ENCODE results near the gene FBXW12.

FBXW12 gene

GRCh38 chr3:48409291-48410201 is 37.5 kb downstream of the FBXW12 start:
- DNase-seq: no peak

- DNase-seq: no peak
These were observed 38.4 kb downstream of the FBXW12 start for GRCh38 chr3:48410205-48411040.

DNA sequence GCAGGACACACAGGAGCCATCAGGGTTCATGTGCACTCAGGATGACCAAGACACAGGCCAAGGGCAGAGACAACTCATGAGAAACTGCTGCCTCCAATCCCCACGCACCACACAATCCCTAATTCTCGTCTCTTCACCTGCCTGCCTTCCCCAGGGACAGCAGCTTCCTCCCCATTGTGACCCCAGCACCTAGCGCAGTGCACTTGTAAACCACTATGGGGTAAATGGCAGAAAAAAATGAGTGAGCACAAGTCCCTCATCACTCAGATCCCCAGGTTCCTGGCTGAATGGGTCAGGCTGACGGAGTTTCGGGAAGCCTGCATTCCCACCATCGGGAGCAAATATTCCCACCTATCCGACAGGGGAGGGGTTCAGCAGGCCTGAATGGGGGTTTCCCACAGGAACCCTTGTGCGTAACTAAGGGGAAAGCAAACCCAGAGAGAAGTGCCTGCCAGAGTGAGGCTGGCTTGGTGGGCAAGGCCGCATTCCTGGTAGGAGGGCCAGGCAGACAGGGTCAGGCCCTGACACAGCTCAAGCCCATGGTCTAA is 39.1 kb downstream of the FBXW12 start:
- no peak for DNase-seq

GRCh38 chr3:48411606-48412374 is 39.8 kb downstream of the FBXW12 start:
- no peak for DNase-seq

DNA sequence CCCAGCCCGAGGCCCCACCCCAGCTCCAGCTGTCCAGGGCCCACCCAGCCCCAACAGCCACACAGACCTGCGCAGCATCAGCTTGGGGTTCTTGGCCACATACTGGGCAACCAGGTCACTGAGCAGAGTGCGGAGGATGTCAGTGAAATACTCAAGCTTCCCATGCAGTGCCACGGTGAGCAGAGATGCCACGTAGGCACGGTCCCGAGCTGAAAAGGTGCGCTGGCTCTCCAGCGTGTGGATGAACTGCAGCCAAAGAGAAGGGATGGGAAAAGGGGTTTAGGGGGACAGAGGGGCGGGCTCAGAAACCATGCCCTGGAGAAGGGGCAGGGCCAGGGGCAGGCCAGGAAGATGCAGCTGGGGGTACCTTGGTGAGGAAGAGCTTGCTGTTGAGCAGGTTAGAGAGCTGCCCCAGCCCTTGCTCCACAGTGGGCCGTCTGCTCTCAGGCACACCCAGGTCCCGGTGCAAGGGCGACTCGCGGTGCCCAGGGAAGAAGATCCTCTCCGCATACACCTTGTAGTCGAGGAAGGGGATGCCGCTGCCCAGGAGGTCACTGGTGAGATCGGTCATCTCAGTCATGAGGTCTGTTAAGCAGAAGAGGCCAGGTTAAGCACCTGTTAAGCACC is 40.5 kb downstream of the FBXW12 start:
- DNase-seq: no peak

DNA sequence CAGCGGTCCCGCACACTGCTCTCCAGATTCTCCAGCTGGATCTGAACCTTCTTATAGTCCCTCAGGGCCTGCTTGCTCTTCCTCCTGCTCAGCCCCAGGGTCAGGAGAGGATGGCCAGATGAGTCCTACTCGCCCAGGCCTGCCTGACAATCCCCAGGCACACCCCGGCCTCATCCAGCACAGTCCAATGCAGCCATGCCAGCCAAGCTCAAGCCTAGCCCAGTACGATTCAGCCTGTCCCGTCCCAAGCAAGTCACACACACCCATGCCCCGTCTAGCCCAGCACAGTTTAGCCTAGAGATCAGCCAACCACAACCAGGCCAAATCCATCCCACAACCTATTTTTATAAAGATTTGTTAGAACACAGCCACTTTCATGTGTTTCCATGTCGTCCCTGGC is 41.1 kb downstream of the FBXW12 start:
- DNase-seq: no peak

GRCh38 chr3:48413611-48414010 is 41.6 kb downstream of the FBXW12 start:
- DNase-seq: no peak

DNA sequence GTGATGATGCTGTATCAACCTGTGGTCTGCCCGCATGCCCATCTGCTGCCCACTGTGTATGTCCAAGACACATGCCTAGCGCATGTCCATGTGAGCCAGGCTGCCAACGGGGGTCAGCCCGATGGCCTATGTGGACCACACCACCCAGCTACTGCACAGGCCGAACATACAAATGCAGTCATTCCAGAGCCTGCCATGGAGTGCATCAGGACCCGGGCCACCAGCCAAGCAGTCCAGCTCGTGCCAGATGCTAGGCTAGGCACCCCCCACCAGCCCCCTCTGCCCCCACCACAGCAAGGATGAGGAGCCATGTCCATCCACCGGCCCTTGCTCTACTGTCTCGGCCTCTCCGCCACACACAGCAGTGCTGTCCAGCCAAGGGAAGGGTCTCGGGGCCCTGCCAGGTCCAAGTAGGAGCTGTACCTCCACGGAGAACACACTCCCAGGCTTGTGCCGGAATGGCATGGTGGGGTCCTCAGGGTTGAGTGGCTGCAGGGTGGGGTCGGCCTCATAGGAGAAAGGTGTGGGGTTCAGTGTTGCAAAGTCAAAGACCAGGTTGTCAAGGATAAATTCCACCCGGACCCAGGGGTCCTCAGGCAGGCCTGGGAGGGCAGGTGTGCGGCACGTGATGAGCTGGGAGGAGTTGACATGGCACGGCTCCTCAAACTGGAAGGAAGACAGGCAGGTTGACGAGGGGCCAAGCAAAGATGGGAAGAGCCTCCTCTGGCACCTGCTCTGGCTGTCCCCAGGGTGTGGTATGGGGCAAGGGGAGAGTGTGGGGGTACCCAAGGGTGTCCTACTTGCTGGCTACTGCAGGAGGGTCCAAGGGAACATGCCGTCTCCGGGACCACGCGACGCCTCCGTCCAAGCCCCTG is 42.6 kb downstream of the FBXW12 start:
- no peak for DNase-seq

- DNase-seq: no peak
These were observed 43.4 kb downstream of the FBXW12 start for GRCh38 chr3:48415251-48415953.

DNA sequence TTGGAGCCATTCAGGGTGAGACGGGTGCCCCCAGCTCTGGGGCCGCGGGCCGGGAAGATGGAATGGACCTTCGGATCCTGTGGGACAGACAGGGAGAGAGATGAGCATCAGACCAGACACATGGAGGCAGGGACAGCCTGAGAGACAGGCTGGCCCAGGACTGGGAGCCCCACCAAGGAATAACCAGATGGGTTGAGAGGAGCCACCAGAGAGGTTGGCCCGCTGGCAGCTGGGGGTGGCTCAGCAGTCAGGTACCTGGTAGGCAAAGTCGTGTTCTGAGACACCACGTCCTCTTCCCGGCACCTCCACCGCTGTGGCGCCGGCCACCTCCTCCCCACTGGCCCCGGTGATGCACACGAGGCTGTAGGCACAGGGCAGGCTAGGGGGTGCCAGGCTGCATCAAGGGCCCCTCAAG is 44.1 kb downstream of the FBXW12 start:
- no peak for DNase-seq

- no peak for DNase-seq
These were observed 44.5 kb downstream of the FBXW12 start for GRCh38 chr3:48416546-48416945.

DNA sequence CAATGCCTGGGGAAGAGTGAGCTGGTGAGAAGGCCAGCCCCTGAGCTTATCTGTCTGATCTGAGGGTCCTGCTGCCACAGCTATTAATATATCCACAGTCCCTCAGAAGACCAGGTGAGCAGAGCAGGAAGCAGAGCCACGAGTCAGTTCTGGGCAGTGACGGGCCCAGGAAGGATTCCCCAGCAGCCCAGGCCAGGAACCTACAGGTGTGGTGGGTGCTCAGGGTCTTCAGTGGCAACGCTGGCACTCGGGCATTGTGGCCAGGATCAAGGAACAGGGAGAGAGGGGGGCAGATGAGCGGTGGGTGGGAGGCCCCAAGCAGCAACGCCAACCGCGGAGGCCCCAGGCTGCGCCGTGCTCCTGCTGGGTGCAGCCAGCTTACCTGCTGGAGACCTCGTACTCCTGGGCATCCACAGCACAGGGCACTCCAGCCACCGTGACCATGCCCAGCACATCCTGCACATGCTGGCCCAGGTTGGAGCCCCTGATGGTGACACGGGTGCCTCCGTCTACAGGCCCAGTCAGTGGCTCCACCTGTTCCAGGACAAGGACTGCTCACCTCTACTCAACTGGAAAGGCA is 45.6 kb downstream of the FBXW12 start:
- DNase-seq: no peak

- DNase-seq: no peak
These were observed 46.1 kb downstream of the FBXW12 start for GRCh38 chr3:48418140-48418539.

- no peak for DNase-seq
These were observed 46.6 kb downstream of the FBXW12 start for GRCh38 chr3:48418651-48419050.

DNA sequence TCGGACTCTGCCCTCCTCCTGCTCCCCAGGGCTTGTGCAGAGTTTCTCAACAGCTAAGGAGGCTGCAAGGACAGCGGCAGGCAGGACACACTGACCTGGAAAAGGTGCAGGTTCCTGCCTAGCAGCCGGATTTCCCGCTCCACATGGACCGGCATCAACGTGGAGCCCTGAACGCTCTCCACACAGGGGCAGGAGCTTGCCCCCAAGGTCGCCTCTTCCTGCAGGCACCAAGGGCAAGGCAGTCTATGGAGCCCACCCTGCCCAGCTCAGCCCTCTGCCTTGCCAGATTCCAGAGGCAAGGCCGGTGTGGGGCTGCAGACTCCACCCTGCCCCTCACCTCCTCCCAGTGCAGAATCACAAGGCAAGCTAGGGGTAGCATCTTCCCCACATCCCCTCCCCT is 47.1 kb downstream of the FBXW12 start:
- no peak for DNase-seq

GRCh38 chr3:48419597-48419996 is 47.6 kb downstream of the FBXW12 start:
- no peak for DNase-seq

GRCh38 chr3:48420561-48420960 is 48.5 kb downstream of the FBXW12 start:
- DNase-seq: no peak

- no peak for DNase-seq
These were observed 50.3 kb downstream of the FBXW12 start for GRCh38 chr3:48422272-48422671.

DNA sequence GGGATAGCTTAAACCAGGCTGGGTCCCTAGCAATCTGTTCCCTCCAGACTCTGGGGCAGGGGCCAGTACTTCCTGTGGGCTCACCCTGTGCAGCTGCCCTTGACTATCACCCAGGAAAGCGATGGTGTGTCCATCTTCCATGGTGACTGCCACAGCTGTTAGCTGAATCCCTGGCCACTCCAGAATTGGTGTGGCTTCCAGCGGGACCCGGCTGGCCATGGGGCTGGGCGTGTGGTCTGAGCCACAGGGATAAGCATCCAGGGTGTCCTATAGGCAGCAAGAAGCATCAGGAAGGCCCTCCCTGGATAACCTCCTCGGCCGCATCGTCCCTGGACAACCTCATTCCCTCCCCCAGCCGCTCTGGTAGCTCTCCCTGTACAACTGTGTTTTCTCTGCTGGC is 50.7 kb downstream of the FBXW12 start:
- no peak for DNase-seq

- DNase-seq: no peak
These were observed 51.3 kb downstream of the FBXW12 start for GRCh38 chr3:48423241-48423882.

All from activated T-cell treated with anti-CD3 and anti-CD28 coated beads for 4 hours (primary cell).